CD4-positive, alpha-beta T cell treated with Interleukin-12 subunit alpha and Interleukin-12 subunit beta, for 1 hour (primary cell): ENCODE measurements around the gene DCDC2.

Experiments
- DNase-seq: peaks from one replicate; pipeline ENCODE4 v3.0.0-alpha.2; 2020

The DCDC2 gene

GRCh38 chr6:24140591-24140990 lies 217.3 kb downstream of the DCDC2 start:
- no peak for DNase-seq

GRCh38 chr6:24139639-24140038 lies 218.2 kb downstream of the DCDC2 start:
- no peak for DNase-seq

- DNase-seq: no peak
Measured at GRCh38 chr6:24139080-24139479, 218.8 kb downstream of the DCDC2 start.

- DNase-seq: no peak
Measured at GRCh38 chr6:24131751-24132150, 226.1 kb downstream of the DCDC2 start.

- DNase-seq: no peak
Measured at GRCh38 chr6:24127316-24127715, 230.5 kb downstream of the DCDC2 start.

GRCh38 chr6:24126586-24127192 lies 231.2 kb downstream of the DCDC2 start:
- no peak for DNase-seq

- DNase-seq: no peak
Measured at GRCh38 chr6:24125980-24126379, 231.9 kb downstream of the DCDC2 start, which contains the start of gene NRSN1. NRSN1 (plus strand) TSS chr6:24126215; CDS start chr6:24134328, 8,113 bp downstream.

- DNase-seq: no peak
Measured at GRCh38 chr6:24122139-24122538, 235.7 kb downstream of the DCDC2 start.
